AG04450 (cell line): ENCODE measurements around the gene SKIC2. TPM values are rescaled to one million over a fixed set of nuclear protein-coding genes. Genes with fewer than 3 reads are reported as not detected.

Experiments used
- polyA plus RNA-seq: library from polyadenylated mRNA; depleted of rRNA; stranded (reverse); fragments of >200 nt; gene quantifications from 2 replicates; pipeline ENCODE4 v1.2.3, GENCODE V29; 2011; rRNA removed
- small RNA-seq: library from RNA; depleted of rRNA; stranded (forward); fragments of <200 nt; gene quantifications from one replicate; pipeline ENCODE3, GENCODE V24; 2012; ENCODE audit warnings: low read depth; ENCODE audit not compliant: insufficient read length

SKIC2 gene
- polyA plus RNA-seq, 1 experiment: 26.0 TPM

Small RNA genes within 50 kb of the gene (small RNA-seq; reads per million reads assigned to genes)
- gene AL645922.1: not detected

Other genes starting within 250 kb of the SKIC2 start
- not detected in 2 replicates for gene LY6G6D, start 243.8 kb upstream of the SKIC2 start, polyA plus RNA-seq
- gene LY6G6C, start 237.4 kb upstream of the SKIC2 start, polyA plus RNA-seq: not detected in 2 replicates
- gene MPIG6B, start 235.8 kb upstream of the SKIC2 start, polyA plus RNA-seq: not detected in 2 replicates
- 44.4 and 59.1 TPM in 2 replicates for gene DDAH2, start 229.9 kb upstream of the SKIC2 start, polyA plus RNA-seq
- 466 and 531 TPM in 2 replicates for gene CLIC1, start 222.6 kb upstream of the SKIC2 start, polyA plus RNA-seq
- 6.4 and 7.2 TPM in 2 replicates for gene MSH5, start 219.2 kb upstream of the SKIC2 start, polyA plus RNA-seq
- gene SAPCD1, start 196.5 kb upstream of the SKIC2 start, polyA plus RNA-seq: 0.24 and 0.88 TPM in 2 replicates
- 0.10 and 0.32 TPM in 2 replicates for gene VWA7, start 181.8 kb upstream of the SKIC2 start, polyA plus RNA-seq
- 16.0 and 23.9 TPM in 2 replicates for gene VARS1, start 163.4 kb upstream of the SKIC2 start, polyA plus RNA-seq
- gene LSM2, start 152.2 kb upstream of the SKIC2 start, polyA plus RNA-seq: 34.2 and 38.3 TPM in 2 replicates
- gene HSPA1L, start 143.9 kb upstream of the SKIC2 start, polyA plus RNA-seq: 1.1 and 1.2 TPM in 2 replicates
- 46.6 and 50.4 TPM in 2 replicates for gene HSPA1A, start 143.6 kb upstream of the SKIC2 start, polyA plus RNA-seq
- gene HSPA1B, start 131.4 kb upstream of the SKIC2 start, polyA plus RNA-seq: 31.9 TPM in 2 replicates
- 39.0 and 49.4 TPM in 2 replicates for gene NEU1, start 96.4 kb upstream of the SKIC2 start, polyA plus RNA-seq
- 0.04 and 0.12 TPM in 2 replicates for gene SLC44A4, start 80.2 kb upstream of the SKIC2 start, polyA plus RNA-seq
- 23.8 and 28.5 TPM in 2 replicates for gene EHMT2, start 61.5 kb upstream of the SKIC2 start, polyA plus RNA-seq
- 2.4 and 4.3 TPM in 2 replicates for gene ZBTB12, start 57.1 kb upstream of the SKIC2 start, polyA plus RNA-seq
- gene C2, start 31.5 kb upstream of the SKIC2 start, polyA plus RNA-seq: 1.5 and 1.9 TPM in 2 replicates
- 13.3 and 14.0 TPM in 2 replicates for gene CFB, start 13.1 kb upstream of the SKIC2 start, polyA plus RNA-seq
- gene NELFE, start 204 bp upstream of the SKIC2 start, polyA plus RNA-seq: 51.4 and 55.7 TPM in 2 replicates
- 11.4 and 14.9 TPM in 2 replicates for gene DXO, start 13.0 kb downstream of the SKIC2 start, polyA plus RNA-seq
- gene C4A, start 22.9 kb downstream of the SKIC2 start, polyA plus RNA-seq: 7.5 and 7.6 TPM in 2 replicates
- gene C4B, start 55.6 kb downstream of the SKIC2 start, polyA plus RNA-seq: 5.8 and 7.8 TPM in 2 replicates
- 0.05 and 0.06 TPM in 2 replicates for gene CYP21A2, start 79.2 kb downstream of the SKIC2 start, polyA plus RNA-seq
- gene TNXB, start 150.2 kb downstream of the SKIC2 start, polyA plus RNA-seq: 0.25 and 0.35 TPM in 2 replicates
- gene ATF6B, start 169.1 kb downstream of the SKIC2 start, polyA plus RNA-seq: 39.2 and 60.0 TPM in 2 replicates
- 3.1 and 3.8 TPM in 2 replicates for gene FKBPL, start 171.1 kb downstream of the SKIC2 start, polyA plus RNA-seq
- gene PRRT1, start 192.8 kb downstream of the SKIC2 start, polyA plus RNA-seq: 0.27 and 0.47 TPM in 2 replicates
- 12.6 and 14.1 TPM in 2 replicates for gene PPT2, start 195.0 kb downstream of the SKIC2 start, polyA plus RNA-seq
- gene EGFL8, start 205.4 kb downstream of the SKIC2 start, polyA plus RNA-seq: 2.5 and 2.8 TPM in 2 replicates
- gene AGPAT1, start 216.9 kb downstream of the SKIC2 start, polyA plus RNA-seq: 97.1 and 116 TPM in 2 replicates
- 33.3 TPM in 2 replicates for gene RNF5, start 219.2 kb downstream of the SKIC2 start, polyA plus RNA-seq
- gene AGER, start 225.1 kb downstream of the SKIC2 start, polyA plus RNA-seq: 2.4 and 2.6 TPM in 2 replicates
- 56.5 and 59.2 TPM in 2 replicates for gene PBX2, start 231.0 kb downstream of the SKIC2 start, polyA plus RNA-seq
- 4.7 and 6.0 TPM in 2 replicates for gene GPSM3, start 233.5 kb downstream of the SKIC2 start, polyA plus RNA-seq